HEK293 (cell line): Measurements from ENCODE around the gene GPR62.
"Not testable (repeated sequence)": the region's sequence is repeated elsewhere in the genome, so short reads cannot be mapped to it uniquely, and the experiment has no call there.

Source experiments
- CTCF ChIA-PET: fragments of 350-600 bp; formaldehyde crosslinking; extraction: SDS; loops from one replicate; lab custom pipeline; 2021; ENCODE audit warnings: antibody characterized with exemption; lab: Yijun Ruan, JAX
- POLR2A ChIA-PET: fragments of 300-600 bp; formaldehyde crosslinking; extraction: SDS; loops from one replicate; lab custom pipeline; 2020; ENCODE audit warnings: antibody characterized with exemption, inconsistent platforms; lab: Yijun Ruan, JAX
- H3K27ac ChIP-seq: fragments of 200-500 bp; sonication (Bioruptor generic); 2 replicates; pipeline ENCODE4 v1.5.1; 2014; ENCODE audit warnings: low read depth, low read length, control low read depth, inconsistent platforms; ENCODE audit errors: extremely low read depth
- H3K36me3 ChIP-seq, 2 experiments: fragments of 200-500 bp in 1 of 2; sonication (Bioruptor generic) in 1 of 2; 1 replicate in 1 of 2; 2 replicates in 1 of 2; pipeline ENCODE4 v1.5.1; 2014 to 2017; ENCODE audit warnings: inconsistent platforms in 2 of 2, low read length in 2 of 2; ENCODE audit not compliant: control insufficient read depth in 2 of 2, insufficient read depth in 1 of 2
- H3K4me1 ChIP-seq: fragments of 200-500 bp; sonication (Bioruptor generic); 2 replicates; pipeline ENCODE4 v1.5.1; 2014; ENCODE audit warnings: mild to moderate bottlenecking, low read length, inconsistent platforms; ENCODE audit not compliant: control insufficient read depth, insufficient read depth
- H3K4me3 ChIP-seq: 2 replicates; pipeline ENCODE4 v1.5.1; 2011; ENCODE audit warnings: low read depth, mild to moderate bottlenecking, control low read depth, low read length, moderate library complexity
- H3K9me3 ChIP-seq: fragments of 200-500 bp; sonication (Bioruptor generic); 2 replicates; pipeline ENCODE4 v1.5.1; 2014; ENCODE audit warnings: low read depth, low read length, inconsistent platforms; ENCODE audit not compliant: control insufficient read depth, insufficient read depth
- INSM2 ChIP-seq: fragments of 450-650 bp; formaldehyde crosslinking; IDR thresholded peaks from 2 replicates; pipeline ENCODE4 v1.5.1; 2016; ENCODE audit warnings: missing biosample characterization, missing genetic modification characterization
- KLF7 ChIP-seq: fragments of 450-650 bp; formaldehyde crosslinking; IDR thresholded peaks from 2 replicates; pipeline ENCODE4 v1.5.1; 2016; ENCODE audit warnings: missing biosample characterization, missing genetic modification characterization, borderline replicate concordance
- PBX3 ChIP-seq: sonication (generic); formaldehyde crosslinking; IDR thresholded peaks from 2 replicates; pipeline ENCODE4 v1.8.1; 2022; ENCODE audit warnings: mild to moderate bottlenecking, moderate library complexity, missing genetic modification reagents
- RBAK ChIP-seq: fragments of 450-650 bp; formaldehyde crosslinking; IDR thresholded peaks from 2 replicates; pipeline ENCODE4 v1.5.1; 2016; ENCODE audit warnings: missing biosample characterization, missing genetic modification characterization
- ZBTB1 ChIP-seq: fragments of 450-650 bp; formaldehyde crosslinking; IDR thresholded peaks from 2 replicates; pipeline ENCODE4 v1.5.1; 2016; ENCODE audit warnings: missing biosample characterization, missing genetic modification characterization
- ZBTB49 ChIP-seq: fragments of 450-650 bp; formaldehyde crosslinking; IDR thresholded peaks from 2 replicates; pipeline ENCODE4 v1.5.1; 2016; ENCODE audit warnings: missing biosample characterization, missing genetic modification characterization, low read depth
- ZFP37 ChIP-seq: fragments of 450-650 bp; formaldehyde crosslinking; IDR thresholded peaks from 2 replicates; pipeline ENCODE4 v1.5.1; 2016; ENCODE audit warnings: missing biosample characterization, missing genetic modification characterization
- ZNF169 ChIP-seq: fragments of 450-650 bp; formaldehyde crosslinking; IDR thresholded peaks from 2 replicates; pipeline ENCODE4 v1.5.1; 2016; ENCODE audit warnings: missing biosample characterization, missing genetic modification characterization
- ZNF292 ChIP-seq: fragments of 450-650 bp; formaldehyde crosslinking; IDR thresholded peaks from 2 replicates; pipeline ENCODE4 v1.5.1; 2016; ENCODE audit warnings: low read depth, missing biosample characterization, missing genetic modification characterization, borderline replicate concordance
- ZNF394 ChIP-seq: fragments of 450-650 bp; formaldehyde crosslinking; IDR thresholded peaks from 2 replicates; pipeline ENCODE4 v1.5.1; 2016; ENCODE audit warnings: missing biosample characterization, missing genetic modification characterization, mild to moderate bottlenecking, moderate library complexity, borderline replicate concordance
- ZNF404 ChIP-seq: fragments of 450-650 bp; formaldehyde crosslinking; IDR thresholded peaks from 2 replicates; pipeline ENCODE4 v1.5.1; 2017; ENCODE audit warnings: missing biosample characterization, missing genetic modification characterization
- ZNF449 ChIP-seq: fragments of 450-650 bp; formaldehyde crosslinking; IDR thresholded peaks from 2 replicates; pipeline ENCODE4 v1.5.1; 2017; ENCODE audit warnings: missing biosample characterization, mild to moderate bottlenecking, missing genetic modification characterization, moderate library complexity
- ZNF521 ChIP-seq: fragments of 450-650 bp; formaldehyde crosslinking; IDR thresholded peaks from 2 replicates; pipeline ENCODE4 v1.5.1; 2017; ENCODE audit warnings: missing biosample characterization, mild to moderate bottlenecking, missing genetic modification characterization
- ZNF629 ChIP-seq: fragments of 450-650 bp; formaldehyde crosslinking; IDR thresholded peaks from 2 replicates; pipeline ENCODE4 v1.5.1; 2017; ENCODE audit warnings: missing biosample characterization, missing genetic modification characterization
- ZNF785 ChIP-seq: fragments of 450-650 bp; formaldehyde crosslinking; IDR thresholded peaks from 2 replicates; pipeline ENCODE4 v1.5.1; 2016; ENCODE audit warnings: missing biosample characterization, missing genetic modification characterization
- ZNF792 ChIP-seq: fragments of 450-650 bp; formaldehyde crosslinking; IDR thresholded peaks from 2 replicates; pipeline ENCODE4 v1.5.1; 2016; ENCODE audit warnings: missing biosample characterization, missing genetic modification characterization

Gene GPR62

GRCh38 chr3:51992017-51992682 lies 37.0 kb downstream of the GPR62 start (continued):
- TF ChIP-seq ZNF449 (tag by site-specific recombination) (no peak), ZBTB1 (no peak)

- H3K27ac ChIP-seq, H3K4me3 ChIP-seq, H3K9me3 ChIP-seq, H3K4me1 ChIP-seq: not testable (repeated sequence)
- POLR2A ChIA-PET = interaction anchor here (0.7 to 2.3 kb wide), 3 partner anchors 51 to 120 kb away, joined by 3 to 9 read pairs (median 3); partner anchors contain the start of genes PARP3 and RRP9
- CTCF ChIA-PET = interaction anchor here (1.4 kb wide), 1 partner anchor 7 kb away, joined by 5 read pairs; no protein-coding TSS in a partner anchor
- peaks cover 0 to 43% of the 10 kb centered on the region in 2 experiments; a peak in 2 of 3 replicates for H3K36me3 ChIP-seq
These were observed 38.5 kb downstream of the GPR62 start for GRCh38 chr3:51993657-51994056.

GRCh38 chr3:51994530-51994929 lies 39.3 kb downstream of the GPR62 start:
- CTCF ChIA-PET = interaction anchor here (1.1 kb wide), 1 partner anchor 13 kb away, joined by 3 read pairs; no protein-coding TSS in a partner anchor
- POLR2A ChIA-PET = interaction anchor here (2.0 to 2.6 kb wide), 2 partner anchors 11 to 52 kb away, joined by 20 to 47 read pairs; partner anchors contain the start of genes ACY1, PARP3 and RRP9
- Histone ChIP-seq H3K27ac (peak overlapping the region; percentile 98), H3K4me1 (no peaks in the 10 kb centered on the region), H3K9me3 (no peaks in the 10 kb centered on the region), H3K4me3 (peak overlapping the region; percentile 100)
- no peak for TF ChIP-seq INSM2
- no peak for TF ChIP-seq ZNF785 (tag by site-specific recombination)
- TF ChIP-seq ZNF792 = no peak
- TF ChIP-seq ZNF292 (tag by site-specific recombination) = no peak
- TF ChIP-seq, all 188 proteins: peak for 0
- peaks cover 0 to 43% of the 10 kb centered on the region in 2 experiments; a peak in 2 of 3 replicates for H3K36me3 ChIP-seq

GRCh38 chr3:51995346-51996163 lies 40.4 kb downstream of the GPR62 start, which contains the start of gene RPL29:
RPL29 (minus strand) TSS chr3:51995895; CDS start chr3:51995461, 434 bp downstream.
- peak within 1 kb of the TSS; percentile 98 for H3K27ac ChIP-seq
- ChIA-PET POLR2A (interaction anchor here (0.5 to 2.6 kb wide), 19 partner anchors 9 to 497 kb away, joined by 3 to 47 read pairs (median 4); partner anchors contain the start of genes ABHD14B, ACY1, DUSP7 and PARP3), CTCF (interaction anchor here (1.0 to 1.1 kb wide), 2 partner anchors 10 to 14 kb away, joined by 3 read pairs; no protein-coding TSS in a partner anchor)
- H3K9me3 ChIP-seq = no peaks in the 10 kb centered on the region
- peak within 1 kb of the TSS; percentile 100 for H3K4me3 ChIP-seq
- H3K36me3 ChIP-seq = peaks cover 0 to 43% of the 10 kb centered on the region in 2 experiments; a peak in 2 of 3 replicates
- H3K4me1 ChIP-seq = no peaks in the 10 kb centered on the region
- TF ChIP-seq RBAK (tag by site-specific recombination) (no peak), ZNF394 (tag by site-specific recombination) (peak; percentile 73), PBX3 (CRISPR knock-in tag) (no peak), ZNF629 (peak; percentile 86), ZBTB49 (tag by site-specific recombination) (no peak), ZNF404 (tag by site-specific recombination) (no peak), ZNF169 (tag by site-specific recombination) (no peak), ZFP37 (tag by site-specific recombination) (peak; percentile 86), ZNF521 (tag by site-specific recombination) (no peak), KLF7 (tag by site-specific recombination) (peak; percentile 10; the same call in 1 of the 2 replicates)
